ENCODE results near the gene NRXN3. TPM values are rescaled to one million over a fixed set of nuclear protein-coding genes. Genes with fewer than 3 reads are reported as not detected.
A peak's percentile ranks its signal among the peaks of the same experiment; 100 is the strongest.

The NRXN3 gene
- total RNA-seq, 4 donors from 2014 or later, result 4.1 to 11.9 (median 5.8) TPM

DNA sequence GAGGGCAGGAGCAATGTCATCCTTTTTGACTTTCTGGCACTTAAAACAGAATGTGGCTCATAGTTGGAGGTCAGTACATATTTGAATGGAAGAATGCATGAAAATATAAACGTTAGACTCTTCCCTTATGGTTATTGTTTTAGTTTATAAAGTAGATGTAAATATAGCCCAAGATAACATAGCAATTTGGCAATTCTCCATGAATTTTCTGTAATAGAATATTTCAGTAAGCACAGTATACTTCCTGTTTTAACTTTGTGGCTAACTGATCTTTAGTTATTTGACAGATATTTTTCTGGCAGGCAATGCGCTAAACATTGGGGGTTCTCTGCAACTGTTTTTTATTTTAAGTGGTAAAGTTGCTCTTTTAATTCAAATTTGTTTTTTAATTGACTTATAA is 763.0 kb downstream of the NRXN3 start:
- intact Hi-C loops (cut with DNase I; ENCODE audit: low total_unique reads), result loop anchor here (10.0 kb wide), 1 partner anchor 1922 kb away; no protein-coding TSS in a partner anchor
- no peaks in the 10 kb centered on the region for H3K4me1 ChIP-seq
- in situ Hi-C loops (cut with MboI; ENCODE audit: low pct_ligation_motif_present in 1 of 4, low pct_unique_long_range_greater_than_20kb in 1 of 4, low sequenced_read_pairs in 3 of 4), result loop anchor here in 1 of 4 donors (25.0 kb wide), 1 partner anchor 1904 kb away; no protein-coding TSS in a partner anchor
- no peaks in the 10 kb centered on the region for H3K36me3 ChIP-seq
- TF ChIP-seq POLR2A (IDR thresholded peaks at IDR 0.05) (no peak), EP300 (IDR thresholded peaks at IDR 0.05; ENCODE audit: low read depth) (no peak), POLR2AphosphoS5 (IDR thresholded peaks at IDR 0.05) (no peak)
- TF ChIP-seq, protein P1, sequence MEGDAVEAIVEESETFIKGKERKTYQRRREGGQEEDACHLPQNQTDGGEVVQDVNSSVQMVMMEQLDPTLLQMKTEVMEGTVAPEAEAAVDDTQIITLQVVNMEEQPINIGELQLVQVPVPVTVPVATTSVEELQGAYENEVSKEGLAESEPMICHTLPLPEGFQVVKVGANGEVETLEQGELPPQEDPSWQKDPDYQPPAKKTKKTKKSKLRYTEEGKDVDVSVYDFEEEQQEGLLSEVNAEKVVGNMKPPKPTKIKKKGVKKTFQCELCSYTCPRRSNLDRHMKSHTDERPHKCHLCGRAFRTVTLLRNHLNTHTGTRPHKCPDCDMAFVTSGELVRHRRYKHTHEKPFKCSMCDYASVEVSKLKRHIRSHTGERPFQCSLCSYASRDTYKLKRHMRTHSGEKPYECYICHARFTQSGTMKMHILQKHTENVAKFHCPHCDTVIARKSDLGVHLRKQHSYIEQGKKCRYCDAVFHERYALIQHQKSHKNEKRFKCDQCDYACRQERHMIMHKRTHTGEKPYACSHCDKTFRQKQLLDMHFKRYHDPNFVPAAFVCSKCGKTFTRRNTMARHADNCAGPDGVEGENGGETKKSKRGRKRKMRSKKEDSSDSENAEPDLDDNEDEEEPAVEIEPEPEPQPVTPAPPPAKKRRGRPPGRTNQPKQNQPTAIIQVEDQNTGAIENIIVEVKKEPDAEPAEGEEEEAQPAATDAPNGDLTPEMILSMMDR (IDR thresholded peaks at IDR 0.05), result no peak
- no peak overlapping the region for H3K4me3 ChIP-seq
- no peaks in the 10 kb centered on the region for H3K9me3 ChIP-seq
- no peak for DNase-seq
- 32 to 38% methylated on average over 2 of the region's 2 CpGs for WGBS, 2 donors (ENCODE audit: low coverage in 1 of 2)
- no peaks in the 10 kb centered on the region for H3K27me3 ChIP-seq
- H3K27ac ChIP-seq, result no peak overlapping the region

DNA sequence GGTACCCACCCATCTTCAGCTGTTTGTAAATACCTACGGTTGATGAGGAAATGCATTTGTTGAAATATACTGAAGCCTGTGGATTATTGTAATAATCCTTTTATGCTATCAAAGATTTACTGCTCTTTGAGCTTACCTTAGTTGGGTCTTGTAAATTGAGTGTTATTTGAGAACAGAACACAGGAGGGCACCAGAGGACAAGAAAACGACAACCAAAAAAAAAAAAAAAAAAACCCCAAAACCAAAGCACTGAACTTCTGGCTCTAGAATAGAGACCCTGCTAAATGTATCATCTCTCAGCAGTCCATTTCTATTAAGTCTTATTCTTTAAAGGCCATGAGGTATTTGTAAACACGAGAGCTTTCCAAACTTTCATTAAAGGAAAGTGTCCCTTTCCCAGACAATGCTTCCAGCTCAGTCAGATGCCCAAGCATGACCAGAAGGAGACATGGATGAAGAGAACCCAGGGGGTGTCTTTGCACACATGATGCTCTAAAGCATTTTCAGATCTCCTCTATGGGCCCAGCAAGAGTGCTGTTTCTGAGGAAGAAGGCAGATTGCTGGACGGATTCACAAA is 763.9 kb downstream of the NRXN3 start:
- no peak for DNase-seq
- TF ChIP-seq POLR2A (IDR thresholded peaks at IDR 0.05) (no peak), POLR2AphosphoS5 (IDR thresholded peaks at IDR 0.05) (no peak), EP300 (IDR thresholded peaks at IDR 0.05; ENCODE audit: low read depth) (no peak)
- TF ChIP-seq, protein P1 (IDR thresholded peaks at IDR 0.05), result peak in 4 of 5 experiments; percentile 23 to 37 (median 30)
- no peak overlapping the region for H3K4me3 ChIP-seq
- H3K27ac ChIP-seq, result no peak overlapping the region
- no peaks in the 10 kb centered on the region for H3K9me3 ChIP-seq
- intact Hi-C loops (cut with DNase I; ENCODE audit: low total_unique reads), result loop anchor here (10.0 kb wide), 1 partner anchor 1921 kb away; no protein-coding TSS in a partner anchor
- no peaks in the 10 kb centered on the region for H3K4me1 ChIP-seq
- in situ Hi-C loops (cut with MboI; ENCODE audit: low pct_ligation_motif_present in 1 of 4, low pct_unique_long_range_greater_than_20kb in 1 of 4, low sequenced_read_pairs in 3 of 4), result loop anchor here in 1 of 4 donors (25.0 kb wide), 1 partner anchor 1903 kb away; no protein-coding TSS in a partner anchor
- 0 to 24% methylated on average over 2 to 4 of the region's 4 CpGs for WGBS, 2 donors (ENCODE audit: low coverage in 1 of 2)
- no peaks in the 10 kb centered on the region for H3K27me3 ChIP-seq
- H3K36me3 ChIP-seq, result no peaks in the 10 kb centered on the region

DNA sequence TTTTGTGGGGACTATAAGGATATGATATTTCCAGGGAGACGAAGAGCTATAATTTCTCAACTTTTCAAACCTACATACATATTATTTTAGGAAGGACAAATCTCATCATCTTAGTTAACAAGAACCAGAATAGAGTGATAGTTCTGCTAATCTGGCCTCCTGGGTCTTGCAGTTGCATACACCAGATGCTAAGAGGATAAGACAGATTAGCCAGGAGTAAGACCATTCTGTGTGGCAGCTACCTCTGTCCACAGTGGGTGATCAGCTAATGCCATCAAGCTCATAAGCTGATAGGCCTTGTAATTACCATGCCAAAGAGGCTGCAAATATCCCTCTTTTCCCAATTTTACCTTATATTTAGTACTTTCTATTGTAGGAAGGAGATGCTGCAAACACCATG is 776.8 kb downstream of the NRXN3 start:
- in situ Hi-C loops (cut with MboI; ENCODE audit: low pct_ligation_motif_present in 1 of 4, low pct_unique_long_range_greater_than_20kb in 1 of 4, low sequenced_read_pairs in 3 of 4) (loop anchor here in 1 of 4 donors (25.0 kb wide), 1 partner anchor 1890 kb away; no protein-coding TSS in a partner anchor), intact Hi-C loops (cut with DNase I; ENCODE audit: low total_unique reads) (no loop called here)
- Histone ChIP-seq H3K36me3 (no peaks in the 10 kb centered on the region), H3K9me3 (no peaks in the 10 kb centered on the region), H3K27me3 (no peaks in the 10 kb centered on the region), H3K27ac (no peak overlapping the region), H3K4me3 (no peak overlapping the region), H3K4me1 (no peaks in the 10 kb centered on the region)
- no peak for DNase-seq
- TF ChIP-seq POLR2A (IDR thresholded peaks at IDR 0.05), result no peak
- TF ChIP-seq EP300 (IDR thresholded peaks at IDR 0.05; ENCODE audit: low read depth), result no peak
- TF ChIP-seq, protein P1 (IDR thresholded peaks at IDR 0.05), result no peak
- no peak for TF ChIP-seq POLR2AphosphoS5 (IDR thresholded peaks at IDR 0.05)
- 93 to 100% methylated on average over 1 of the region's 1 CpG for WGBS, 2 donors (ENCODE audit: low coverage in 1 of 2)

DNA sequence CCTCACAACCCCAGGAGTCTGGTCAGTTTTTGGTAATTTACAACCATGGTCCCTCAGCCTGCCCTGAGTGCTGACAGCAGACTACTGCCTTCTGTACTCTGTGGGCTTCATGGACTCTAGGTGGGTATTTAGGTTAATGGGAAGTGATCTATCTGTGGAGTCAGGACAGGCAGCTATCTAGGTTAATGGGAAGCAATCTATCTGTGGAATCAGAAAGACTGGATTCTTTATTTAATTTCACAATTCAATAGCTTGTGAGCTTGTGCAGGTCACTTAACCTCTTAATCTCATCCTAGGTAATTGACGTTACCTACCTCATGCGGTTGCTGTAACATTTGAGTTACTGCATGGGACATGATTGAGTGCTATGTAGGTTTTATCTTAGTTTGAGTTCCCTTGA is 777.5 kb downstream of the NRXN3 start:
- H3K4me1 ChIP-seq, result no peaks in the 10 kb centered on the region
- DNase-seq, result no peak
- no peaks in the 10 kb centered on the region for H3K9me3 ChIP-seq
- TF ChIP-seq EP300 (IDR thresholded peaks at IDR 0.05; ENCODE audit: low read depth) (no peak), POLR2AphosphoS5 (IDR thresholded peaks at IDR 0.05) (no peak), POLR2A (IDR thresholded peaks at IDR 0.05) (no peak)
- TF ChIP-seq, protein P1 (IDR thresholded peaks at IDR 0.05), result no peak
- H3K36me3 ChIP-seq, result no peaks in the 10 kb centered on the region
- intact Hi-C loops (cut with DNase I; ENCODE audit: low total_unique reads), result no loop called here
- no peak overlapping the region for H3K4me3 ChIP-seq
- H3K27me3 ChIP-seq, result no peaks in the 10 kb centered on the region
- in situ Hi-C loops (cut with MboI; ENCODE audit: low pct_ligation_motif_present in 1 of 4, low pct_unique_long_range_greater_than_20kb in 1 of 4, low sequenced_read_pairs in 3 of 4), result loop anchor here in 1 of 4 donors (25.0 kb wide), 1 partner anchor 1890 kb away; no protein-coding TSS in a partner anchor
- no peak overlapping the region for H3K27ac ChIP-seq
- WGBS, 2 donors (ENCODE audit: low coverage in 1 of 2), result 94 to 95% methylated on average over 2 of the region's 2 CpGs
